Activated T-helper 1 cell treated with anti-CD3 and anti-CD28 coated beads, Interleukin-12 subunit alpha, Interleukin-12 subunit beta, Interleukin-2, Interleukin-4 antibody, amounts not matched to agents 30 ng/mL and 10 ng/mL and 1 ng/mL, durations not matched to agents 14 hours and 24 hours and 36 hours (primary cell): Measurements from ENCODE around the gene FMN1. TPM values are rescaled to one million over a fixed set of nuclear protein-coding genes. Genes with fewer than 3 reads are reported as not detected.

Experiments
- DNase-seq: peaks from one replicate; pipeline ENCODE4 v3.0.0; 2021; ENCODE audit warnings: low spot score
- H3K27ac Mint-ChIP-seq: one replicate; pipeline ENCODE4 v1.8.0; 2021; ENCODE audit warnings: mild to moderate bottlenecking, mixed read lengths
- H3K27me3 Mint-ChIP-seq: one replicate; pipeline ENCODE4 v1.8.0; 2022; ENCODE audit warnings: mild to moderate bottlenecking, moderate library complexity, mixed read lengths; ENCODE audit not compliant: insufficient read depth
- H3K36me3 Mint-ChIP-seq: one replicate; pipeline ENCODE4 v1.8.0; 2021; ENCODE audit warnings: low read depth, mixed read lengths
- H3K4me1 Mint-ChIP-seq: one replicate; pipeline ENCODE4 v1.8.0; 2021; ENCODE audit warnings: low read depth, mixed read lengths
- H3K4me3 Mint-ChIP-seq: one replicate; pipeline ENCODE4 v1.8.0; 2021; ENCODE audit warnings: mild to moderate bottlenecking, moderate library complexity, mixed read lengths
- H3K9me3 Mint-ChIP-seq: one replicate; pipeline ENCODE4 v1.8.0; 2021; ENCODE audit warnings: mixed read lengths
- intact Hi-C: fragments of 100-400 bp; cut with micrococcal nuclease; formaldehyde crosslinking; loops from one replicate; pipeline ENCODE4 v1.15.1; 2024
- total RNA-seq: library from RNA; stranded (reverse); gene quantifications from 2 replicates; pipeline ENCODE4 v1.2.3, GENCODE V29; 2022

FMN1 gene
- total RNA-seq, 1 donor from 2014 or later: 0.03 TPM

GRCh38 chr15:32946210-32946609 lies 248.3 kb downstream of the FMN1 start:
- Mint-ChIP-seq H3K4me1 (no peaks in the 10 kb centered on the region), H3K36me3 (no peaks in the 10 kb centered on the region), H3K27ac (no peak overlapping the region), H3K9me3 (no peaks in the 10 kb centered on the region), H3K4me3 (no peak overlapping the region), H3K27me3 (peaks cover 2% of the 10 kb centered on the region)
- no peak for DNase-seq
- intact Hi-C loops: no loop called here

- Mint-ChIP-seq H3K4me3 (no peak overlapping the region), H3K4me1 (no peaks in the 10 kb centered on the region), H3K27me3 (peaks cover 2% of the 10 kb centered on the region), H3K36me3 (no peaks in the 10 kb centered on the region), H3K9me3 (no peaks in the 10 kb centered on the region), H3K27ac (no peak overlapping the region)
- intact Hi-C loops: no loop called here
- DNase-seq: no peak
These were observed 250.1 kb downstream of the FMN1 start for GRCh38 chr15:32944431-32944830.

DNA sequence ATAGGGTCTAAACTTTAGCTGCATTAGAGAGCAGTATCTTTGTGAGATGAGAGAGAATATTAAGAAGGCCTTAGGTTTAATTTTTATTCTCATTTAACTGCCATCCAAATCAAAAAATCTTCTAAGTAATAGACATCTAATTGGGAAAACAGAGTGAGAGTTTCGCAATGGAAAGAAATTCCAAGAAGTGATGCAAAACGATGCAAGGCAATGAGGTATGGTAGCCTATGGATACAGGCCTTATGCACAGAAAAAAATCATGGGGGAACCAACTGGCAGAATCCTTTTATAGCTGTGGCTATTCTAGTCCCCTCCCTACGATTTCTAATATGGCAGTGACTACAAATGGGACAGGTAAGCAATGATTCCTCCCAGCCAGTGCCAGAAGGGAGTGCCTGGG lies 250.8 kb downstream of the FMN1 start:
- Mint-ChIP-seq H3K27ac (no peak overlapping the region), H3K4me3 (no peak overlapping the region), H3K4me1 (no peaks in the 10 kb centered on the region), H3K36me3 (no peaks in the 10 kb centered on the region), H3K27me3 (peaks cover 2% of the 10 kb centered on the region), H3K9me3 (no peaks in the 10 kb centered on the region)
- no peak for DNase-seq
- intact Hi-C loops: no loop called here

DNA sequence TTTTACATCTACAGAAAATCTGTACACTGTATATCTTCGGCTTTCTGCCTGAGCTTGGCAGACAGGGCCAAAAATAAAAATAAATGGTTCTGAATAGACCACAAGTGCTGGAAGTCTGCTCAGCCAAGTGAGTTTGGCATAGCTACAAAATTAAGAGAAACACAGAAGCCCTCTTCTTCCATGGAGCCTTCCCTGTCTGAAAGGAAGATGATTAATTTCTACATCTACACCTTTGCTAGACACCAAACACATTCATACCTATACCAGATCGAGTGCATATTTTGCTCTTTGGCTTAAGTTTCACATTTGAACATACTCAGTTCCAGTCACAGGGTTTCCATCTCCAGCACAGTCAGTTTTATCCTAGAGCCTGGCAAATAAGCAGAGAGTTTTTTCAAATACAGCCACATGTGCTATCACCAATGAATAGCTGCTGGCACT lies 252.1 kb downstream of the FMN1 start:
- no peak for DNase-seq
- intact Hi-C loops: no loop called here
- Mint-ChIP-seq H3K4me3 (no peak overlapping the region), H3K4me1 (no peaks in the 10 kb centered on the region), H3K36me3 (no peaks in the 10 kb centered on the region), H3K27me3 (peaks cover 4% of the 10 kb centered on the region), H3K27ac (no peak overlapping the region), H3K9me3 (no peaks in the 10 kb centered on the region)

GRCh38 chr15:32941823-32942222 lies 252.7 kb downstream of the FMN1 start:
- Mint-ChIP-seq H3K27me3 (peaks cover 4% of the 10 kb centered on the region), H3K27ac (no peak overlapping the region), H3K4me3 (no peak overlapping the region), H3K36me3 (no peaks in the 10 kb centered on the region), H3K9me3 (no peaks in the 10 kb centered on the region), H3K4me1 (no peaks in the 10 kb centered on the region)
- intact Hi-C loops: no loop called here
- no peak for DNase-seq

GRCh38 chr15:32936976-32937375 lies 257.5 kb downstream of the FMN1 start:
- Mint-ChIP-seq H3K27ac (no peak overlapping the region), H3K4me3 (no peak overlapping the region), H3K9me3 (no peaks in the 10 kb centered on the region), H3K27me3 (peaks cover 2% of the 10 kb centered on the region), H3K36me3 (no peaks in the 10 kb centered on the region), H3K4me1 (no peaks in the 10 kb centered on the region)
- intact Hi-C loops: no loop called here
- no peak for DNase-seq

- Mint-ChIP-seq H3K27ac (no peak overlapping the region), H3K27me3 (peaks cover 2% of the 10 kb centered on the region), H3K4me1 (no peaks in the 10 kb centered on the region), H3K9me3 (no peaks in the 10 kb centered on the region), H3K4me3 (no peak overlapping the region), H3K36me3 (no peaks in the 10 kb centered on the region)
- no peak for DNase-seq
- intact Hi-C loops: no loop called here
These were observed 258.1 kb downstream of the FMN1 start for GRCh38 chr15:32936283-32936918.

GRCh38 chr15:32935139-32935538 lies 259.4 kb downstream of the FMN1 start:
- no peak for DNase-seq
- peaks cover 2% of the 10 kb centered on the region for H3K27me3 Mint-ChIP-seq
- intact Hi-C loops: no loop called here
- no peaks in the 10 kb centered on the region for H3K9me3 Mint-ChIP-seq
- H3K36me3 Mint-ChIP-seq: no peaks in the 10 kb centered on the region
- H3K4me1 Mint-ChIP-seq: no peaks in the 10 kb centered on the region
- no peak overlapping the region for H3K4me3 Mint-ChIP-seq
- H3K27ac Mint-ChIP-seq: no peak overlapping the region

- Mint-ChIP-seq H3K9me3 (no peaks in the 10 kb centered on the region), H3K36me3 (no peaks in the 10 kb centered on the region), H3K4me1 (no peaks in the 10 kb centered on the region), H3K27me3 (peaks cover 2% of the 10 kb centered on the region), H3K4me3 (no peak overlapping the region), H3K27ac (no peak overlapping the region)
- no peak for DNase-seq
- intact Hi-C loops: no loop called here
These were observed 261.3 kb downstream of the FMN1 start for GRCh38 chr15:32933236-32933635.

DNA sequence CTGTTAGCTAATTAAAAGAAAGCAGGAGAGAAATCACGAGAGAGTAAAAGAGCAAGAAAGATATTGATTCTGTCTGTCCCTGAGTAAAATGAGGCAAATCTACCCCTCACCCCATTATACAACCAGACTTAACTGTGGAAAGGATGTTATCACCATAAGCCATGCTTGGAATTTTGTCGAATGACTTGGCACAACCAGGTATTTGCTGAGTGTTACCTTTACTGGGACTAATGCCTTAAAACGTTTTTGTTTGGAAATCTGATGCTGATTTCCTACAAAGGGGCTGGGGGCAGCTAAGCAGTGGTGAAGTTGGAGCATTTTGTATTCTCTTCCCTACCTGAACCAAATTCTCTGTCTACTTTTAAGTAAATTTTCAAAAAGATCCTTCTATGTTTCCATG lies 265.6 kb downstream of the FMN1 start:
- DNase-seq: no peak
- Mint-ChIP-seq H3K4me1 (no peaks in the 10 kb centered on the region), H3K36me3 (no peaks in the 10 kb centered on the region), H3K9me3 (no peaks in the 10 kb centered on the region), H3K27me3 (no peaks in the 10 kb centered on the region), H3K27ac (no peak overlapping the region), H3K4me3 (no peak overlapping the region)
- intact Hi-C loops: no loop called here

GRCh38 chr15:32927124-32927523 lies 267.4 kb downstream of the FMN1 start:
- no peak for DNase-seq
- Mint-ChIP-seq H3K27ac (no peak overlapping the region), H3K27me3 (peaks cover 2% of the 10 kb centered on the region), H3K4me3 (no peak overlapping the region), H3K36me3 (no peaks in the 10 kb centered on the region), H3K4me1 (no peaks in the 10 kb centered on the region), H3K9me3 (no peaks in the 10 kb centered on the region)
- intact Hi-C loops: no loop called here

- H3K4me3 Mint-ChIP-seq: no peak overlapping the region
- no peaks in the 10 kb centered on the region for H3K9me3 Mint-ChIP-seq
- H3K4me1 Mint-ChIP-seq: no peaks in the 10 kb centered on the region
- H3K36me3 Mint-ChIP-seq: no peaks in the 10 kb centered on the region
- no peak overlapping the region for H3K27ac Mint-ChIP-seq
- DNase-seq: no peak
- H3K27me3 Mint-ChIP-seq: peaks cover 4% of the 10 kb centered on the region
- intact Hi-C loops: no loop called here
These were observed 271.3 kb downstream of the FMN1 start for GRCh38 chr15:32923176-32923575.

DNA sequence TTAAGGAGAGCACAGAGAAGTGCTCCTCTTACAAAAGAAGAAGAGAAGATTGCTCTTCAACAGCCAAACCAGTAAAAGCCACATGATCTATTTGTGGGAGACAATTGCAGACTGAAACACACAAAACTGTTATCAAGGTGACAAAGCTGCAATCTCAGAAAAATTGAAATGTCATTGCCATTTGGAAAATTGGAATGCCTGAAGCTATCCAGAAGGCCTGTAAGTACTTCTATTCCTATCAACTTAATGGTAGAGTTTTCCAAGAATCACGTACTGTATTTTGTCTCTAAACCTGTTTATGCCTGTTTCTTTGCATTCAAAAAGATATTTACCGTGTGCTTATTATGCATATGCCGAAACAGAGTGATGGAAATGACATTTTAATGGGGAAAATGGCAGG lies 272.0 kb downstream of the FMN1 start:
- H3K27ac Mint-ChIP-seq: no peak overlapping the region
- intact Hi-C loops: no loop called here
- H3K27me3 Mint-ChIP-seq: peaks cover 4% of the 10 kb centered on the region
- no peaks in the 10 kb centered on the region for H3K9me3 Mint-ChIP-seq
- H3K36me3 Mint-ChIP-seq: no peaks in the 10 kb centered on the region
- H3K4me1 Mint-ChIP-seq: no peaks in the 10 kb centered on the region
- DNase-seq: no peak
- H3K4me3 Mint-ChIP-seq: no peak overlapping the region

DNA sequence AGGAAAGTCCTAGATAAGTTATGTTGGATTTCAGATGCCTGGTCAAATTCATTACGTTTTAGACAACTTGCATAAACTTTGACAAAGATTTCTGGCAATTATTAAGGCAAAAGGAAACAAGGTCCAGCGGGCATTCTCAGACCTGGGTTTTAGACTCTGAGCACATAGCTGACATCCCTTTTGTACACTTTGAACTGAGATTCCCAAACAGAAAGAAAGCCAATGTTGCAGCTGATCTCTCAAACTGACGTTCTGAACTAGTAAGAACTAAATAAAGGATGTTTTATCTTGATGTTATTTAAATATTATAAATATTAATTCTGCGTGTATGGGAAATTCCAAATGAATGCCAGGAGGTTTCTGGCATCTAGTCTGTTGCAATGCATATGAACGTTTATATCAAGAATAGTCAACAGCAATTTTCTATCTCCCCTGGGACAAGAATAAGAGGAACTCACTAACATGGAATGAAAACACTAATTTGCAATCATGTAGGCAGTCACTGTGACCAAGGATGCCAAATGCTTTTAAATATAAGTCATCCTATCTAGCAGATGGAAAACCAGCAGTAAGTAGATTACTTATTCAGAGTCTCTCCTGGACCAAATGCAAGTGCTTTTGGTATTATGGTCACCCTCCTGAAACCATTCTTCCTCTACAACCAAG lies 274.6 kb downstream of the FMN1 start:
- intact Hi-C loops: no loop called here
- H3K27me3 Mint-ChIP-seq: peaks cover 4% of the 10 kb centered on the region

More for the DNA sequence above, 274.6 kb downstream of the FMN1 start:
- H3K9me3 Mint-ChIP-seq: no peaks in the 10 kb centered on the region
- no peak for DNase-seq
- no peak overlapping the region for H3K27ac Mint-ChIP-seq
- no peaks in the 10 kb centered on the region for H3K36me3 Mint-ChIP-seq
- H3K4me1 Mint-ChIP-seq: no peaks in the 10 kb centered on the region
- H3K4me3 Mint-ChIP-seq: no peak overlapping the region
